Astrocyte of the spinal cord (primary cell): ENCODE data around the gene MYBPC1.
"Not testable (repeated sequence)": the region's sequence is repeated elsewhere in the genome, so short reads cannot be mapped to it uniquely, and the experiment has no call there.

Experiments
- DNase-seq: peaks from one replicate; pipeline ENCODE4 v3.0.0; 2011; ENCODE audit warnings: low read depth, low spot score
- H3K4me3 ChIP-seq: 2 replicates; pipeline ENCODE4 v1.5.1; 2011; ENCODE audit warnings: low read depth, mild to moderate bottlenecking, low read length, moderate library complexity
- CTCF ChIP-seq: IDR thresholded peaks from 2 replicates; pipeline ENCODE4 v1.5.1; 2012; ENCODE audit warnings: low read depth, mild to moderate bottlenecking, low read length, inconsistent platforms
- in situ Hi-C: cut with HindIII; loops from 2 replicates; pipeline ENCODE4 v1.10.0; 2017; ENCODE audit warnings: low sequenced_read_pairs

The MYBPC1 gene

GRCh38 chr12:101733166-101733565 is 138.4 kb downstream of the MYBPC1 start:
- no peak for DNase-seq
- no peak overlapping the region for H3K4me3 ChIP-seq
- TF ChIP-seq CTCF = no peak
- in situ Hi-C loops = no loop called here

- DNase-seq, in situ Hi-C loops, H3K4me3 ChIP-seq: not testable (repeated sequence)
Measured at GRCh38 chr12:101734482-101734881, 139.7 kb downstream of the MYBPC1 start.
